ENCODE results near the gene SLC22A1. TPM values are rescaled to one million over a fixed set of nuclear protein-coding genes. Genes with fewer than 3 reads are reported as not detected.

SLC22A1 gene
- total RNA-seq (2022; extraction: Qiagen RNA extraction; ENCODE audit: low read depth): 1.7 to 3.5 TPM (median 2.8 TPM) in 5 replicates

DNA sequence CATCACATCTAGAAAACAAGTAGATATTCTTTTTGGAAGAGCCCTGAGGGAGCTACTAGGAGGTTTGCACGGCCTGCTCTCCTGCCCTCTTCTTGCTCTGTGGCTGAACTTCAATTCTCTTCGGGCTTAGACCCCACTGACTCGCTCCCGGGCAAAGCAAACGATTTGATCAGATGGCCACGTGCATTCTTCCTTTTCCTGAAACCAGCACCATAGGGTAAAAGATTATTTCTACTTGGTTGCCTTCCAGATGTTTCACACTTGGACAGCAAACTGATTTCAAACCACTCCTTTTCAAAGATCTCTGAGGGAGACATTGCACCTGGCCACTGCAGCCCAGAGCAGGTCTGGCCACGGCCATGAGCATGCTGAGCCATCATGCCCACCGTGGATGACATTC is at the start of gene SLC22A1:
SLC22A1 (plus strand) TSS at position 258 of the 400 bp plus-strand sequence; CDS start at position 379, 121 bp downstream.

Other genes with a start within 250 kb of the SLC22A1 start
- not detected in 5 replicates for gene MAS1, start 230.8 kb upstream of the SLC22A1 start, total RNA-seq (2022; extraction: Qiagen RNA extraction; ENCODE audit: low read depth)
- 29.5 to 39.2 TPM (median 31.6 TPM) in 5 replicates for gene IGF2R, start 152.7 kb upstream of the SLC22A1 start, total RNA-seq (2022; extraction: Qiagen RNA extraction; ENCODE audit: low read depth)
- 0.02 to 0.09 TPM in 2 of 5 replicates, not detected in the others for gene SLC22A2, start 137.0 kb downstream of the SLC22A1 start, total RNA-seq (2022; extraction: Qiagen RNA extraction; ENCODE audit: low read depth)
- 33.6 to 41.1 TPM (median 38.2 TPM) in 5 replicates for gene SLC22A3, start 226.6 kb downstream of the SLC22A1 start, total RNA-seq (2022; extraction: Qiagen RNA extraction; ENCODE audit: low read depth)

Measured in A549 treated with CpdA at 1 μM for 4 hours (cell line).